HepG2 (cell line): Measurements from ENCODE around the gene HIPK3. TPM values are rescaled to one million over a fixed set of nuclear protein-coding genes. Genes with fewer than 3 reads are reported as not detected.

Source experiments
- ATAC-seq: fragments of 200-7000 bp; cut with Tn5 transposase; 3 replicates; pipeline ENCODE4 v1.9.1; 2020; ENCODE audit warnings: mild to moderate bottlenecking, moderate library complexity
- BruUV-seq: library from RNA; stranded (reverse); fragments of 400-500 nt; replicated peaks from 2 replicates; lab custom pipeline; 2021; lab: Mats Ljungman, UMichigan
- CTCF ChIA-PET: fragments of 300-600 bp; formaldehyde crosslinking; extraction: SDS; loops from one replicate; lab custom pipeline; 2021; ENCODE audit warnings: low total read pairs, inconsistent platforms, low intra/inter-chr PET ratio; lab: Yijun Ruan, JAX
- POLR2A ChIA-PET: fragments of 350-600 bp; sonication (Branson Sonifier 250); formaldehyde crosslinking; loops from one replicate; lab custom pipeline; 2020; ENCODE audit warnings: antibody characterized with exemption, inconsistent platforms; lab: Yijun Ruan, JAX
- DNase-seq: peaks from one replicate; pipeline ENCODE4 v3.0.0-alpha.2; 2015; ENCODE audit warnings: low spot score
- FAIRE-seq: peaks from 3 replicates; lab custom pipeline; 2011; peaks lifted over from hg19 to GRCh38; lab: Jason Lieb, UNC
- H2AFZ ChIP-seq: one replicate; pipeline ENCODE4 v1.6.1; 2011; ENCODE audit warnings: low read length, inconsistent platforms
- H3K27ac ChIP-seq: fragments of 300-600 bp; 3 replicates; pipeline ENCODE4 v1.8.0; 2011; ENCODE audit warnings: mixed run types, mild to moderate bottlenecking, mixed read lengths, low read length, inconsistent platforms; ENCODE audit not compliant: insufficient read depth; ENCODE audit errors: extremely low read length
- H3K27me3 ChIP-seq, 2 experiments: fragments of 200-600 bp in 1 of 2; 2 replicates in 1 of 2; 3 replicates in 1 of 2; pipeline versions ENCODE4 v1.6.0 to v1.8.0; 2011; ENCODE audit warnings: low read length in 2 of 2, mild to moderate bottlenecking in 2 of 2, moderate library complexity in 2 of 2, inconsistent platforms in 1 of 2; ENCODE audit not compliant: insufficient read depth in 2 of 2, control insufficient read depth in 1 of 2
- H3K36me3 ChIP-seq, 2 experiments: fragments of 200-600 bp in 1 of 2; replicated peaks in 1 of 2; 2 replicates in 1 of 2; 3 replicates in 1 of 2; pipeline versions ENCODE4 v1.5.1 to v1.8.0; 2011; ENCODE audit warnings: low read length in 2 of 2, inconsistent platforms in 1 of 2; ENCODE audit not compliant: insufficient read depth in 2 of 2, control insufficient read depth in 1 of 2
- H3K4me1 ChIP-seq: 2 replicates; pipeline ENCODE4 v1.5.1; 2012; ENCODE audit warnings: low read length, inconsistent platforms; ENCODE audit not compliant: insufficient read depth
- H3K4me2 ChIP-seq: 2 replicates; pipeline ENCODE4 v1.6.0; 2011; ENCODE audit warnings: low read depth, low read length, inconsistent platforms
- H3K4me3 ChIP-seq, 3 experiments: fragments of 200-600 bp in 1 of 3; sonication (generic), shearing (Covaris generic) in 1 of 3; replicated peaks in 1 of 3; 2 replicates each; pipeline ENCODE4 v1.5.1; 2011 to 2016; ENCODE audit warnings: low read length in 3 of 3, inconsistent platforms in 2 of 3, low read depth in 2 of 3, mild to moderate bottlenecking in 2 of 3, control low read depth in 1 of 3, mixed read lengths in 1 of 3; ENCODE audit not compliant: insufficient read depth in 1 of 3
- H3K79me2 ChIP-seq: one replicate; pipeline ENCODE4 v1.6.1; 2011; ENCODE audit warnings: low read length, inconsistent platforms; ENCODE audit not compliant: insufficient read depth
- H3K9ac ChIP-seq: 2 replicates; pipeline ENCODE4 v1.6.0; 2011; ENCODE audit warnings: mild to moderate bottlenecking, low read depth, low read length, inconsistent platforms; ENCODE audit not compliant: insufficient read depth
- H3K9me3 ChIP-seq: 2 replicates; pipeline ENCODE4 v1.5.1; 2012; ENCODE audit warnings: mild to moderate bottlenecking, low read length
- H4K20me1 ChIP-seq: 2 replicates; pipeline ENCODE4 v1.6.0; 2011; ENCODE audit warnings: inconsistent platforms, mild to moderate bottlenecking, low read length, moderate library complexity; ENCODE audit not compliant: insufficient read depth
- ATRX ChIP-seq: sonication (generic); formaldehyde crosslinking; IDR thresholded peaks from 2 replicates; pipeline ENCODE4 v1.4.0; 2020; ENCODE audit warnings: missing genetic modification reagents, borderline replicate concordance
- CENPT ChIP-seq: sonication (generic); formaldehyde crosslinking; IDR thresholded peaks from 2 replicates; pipeline ENCODE4 v1.8.0; 2022; ENCODE audit warnings: low read depth, mild to moderate bottlenecking, moderate library complexity, missing genetic modification reagents
- KLF6 ChIP-seq: IDR thresholded peaks from 2 replicates; pipeline ENCODE4 v1.8.0; 2016; ENCODE audit warnings: missing biosample characterization, missing genetic modification reagents
- MIER2 ChIP-seq: IDR thresholded peaks from 2 replicates; pipeline ENCODE4 v1.6.1; 2016; ENCODE audit warnings: missing biosample characterization, missing genetic modification reagents
- MLLT10 ChIP-seq: sonication (generic); formaldehyde crosslinking; IDR thresholded peaks from 2 replicates; pipeline ENCODE4 v1.4.0; 2020; ENCODE audit warnings: missing genetic modification reagents
- MTF1 ChIP-seq: sonication (generic); formaldehyde crosslinking; IDR thresholded peaks from 2 replicates; pipeline ENCODE4 v1.5.0; 2020; ENCODE audit warnings: missing genetic modification reagents
- SNAPC2 ChIP-seq: sonication (generic); formaldehyde crosslinking; IDR thresholded peaks from 2 replicates; pipeline ENCODE4 v1.8.1; 2022; ENCODE audit warnings: mild to moderate bottlenecking, missing genetic modification reagents
- ZMAT5 ChIP-seq: sonication (generic); formaldehyde crosslinking; IDR thresholded peaks from 2 replicates; pipeline ENCODE4 v1.5.0; 2020; ENCODE audit warnings: mild to moderate bottlenecking, low read depth, missing genetic modification reagents, borderline replicate concordance
- ZNF142 ChIP-seq: sonication (generic); formaldehyde crosslinking; IDR thresholded peaks from 2 replicates; pipeline ENCODE4 v1.4.0; 2020; ENCODE audit warnings: missing genetic modification reagents
- ZNF225 ChIP-seq: sonication (generic); formaldehyde crosslinking; IDR thresholded peaks from 2 replicates; pipeline ENCODE4 v1.4.0; 2020; ENCODE audit warnings: mild to moderate bottlenecking, missing genetic modification reagents
- ZNF331 ChIP-seq: sonication (generic); formaldehyde crosslinking; IDR thresholded peaks from 2 replicates; pipeline ENCODE4 v1.4.0; 2020; ENCODE audit warnings: missing genetic modification reagents
- ZNF432 ChIP-seq: sonication (generic); formaldehyde crosslinking; IDR thresholded peaks from 2 replicates; pipeline ENCODE4 v1.5.0; 2020; ENCODE audit warnings: missing genetic modification reagents, mild to moderate bottlenecking, borderline replicate concordance
- ZNF550 ChIP-seq: sonication (generic); formaldehyde crosslinking; IDR thresholded peaks from 2 replicates; pipeline ENCODE4 v1.4.0; 2020; ENCODE audit warnings: mild to moderate bottlenecking, missing genetic modification reagents, borderline replicate concordance
- ZNF577 ChIP-seq: sonication (generic); formaldehyde crosslinking; IDR thresholded peaks from 2 replicates; pipeline ENCODE4 v1.4.0; 2020; ENCODE audit warnings: mild to moderate bottlenecking, low read depth, missing genetic modification reagents, borderline replicate concordance
- in situ Hi-C: cut with HindIII; loops from 2 replicates; pipeline ENCODE4 v1.10.0; 2017; ENCODE audit warnings: low pct_unique_long_range_greater_than_20kb; ENCODE audit not compliant: extremely low pct_ligation_motif_present
- intact Hi-C: fragments of 100-400 bp; cut with micrococcal nuclease; formaldehyde crosslinking; loops from one replicate; pipeline ENCODE4 v1.10.0; 2022; ENCODE audit not compliant: unreplicated experiment
- polyA plus RNA-seq, 8 experiments: library from polyadenylated mRNA; depleted of rRNA in 3 of 8; stranded (reverse) in 7 of 8; unstranded in 1 of 8; fragments of >200 nt; fragmentation: Illumina TruSeq in 4 of 8; extraction: Trizol in 4 of 8; gene quantifications; 2 replicates each; pipeline versions ENCODE4 v1.2.1 to v1.2.3, GENCODE V29; 2011 to 2016; ENCODE audit warnings: low read depth in 4 of 8, missing spikeins in 1 of 8, mixed read lengths in 1 of 8; ENCODE audit not compliant: insufficient read depth in 1 of 8
- total RNA-seq, 5 experiments: library from RNA; depleted of rRNA; stranded (reverse); fragments of >200 nt; fragmentation: Illumina TruSeq; extraction: Trizol; gene quantifications; 2 replicates each; pipeline ENCODE4 v1.2.3, GENCODE V29; 2016; ENCODE audit warnings: low read depth in 1 of 5

The HIPK3 gene
- total and polyA plus RNA-seq, 2 of the 13 experiments (the other 11 are each of a cell fraction or from before 2014, with no cell fraction given) = 20.5 to 44.3 TPM

DNA sequence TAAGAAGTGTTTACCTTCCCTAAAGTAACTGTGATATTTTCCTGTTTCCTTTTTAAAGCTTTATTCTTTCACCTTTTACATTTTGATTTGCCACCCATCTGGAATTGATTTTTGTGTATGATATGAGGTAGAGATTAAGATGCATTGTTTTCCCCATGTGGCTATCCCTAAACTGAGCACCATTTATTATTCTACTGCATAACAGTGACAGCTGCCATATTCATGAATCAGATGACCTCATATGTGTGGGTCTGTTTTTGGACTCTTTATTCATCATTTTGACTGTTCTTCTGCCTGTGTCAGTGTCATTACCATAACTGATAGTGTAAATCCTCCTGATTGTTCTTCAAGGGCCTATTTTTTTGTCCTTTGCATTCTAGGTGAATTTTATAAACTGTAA lies 50.8 kb downstream of the HIPK3 start:
- ChIA-PET CTCF (no interaction called here), POLR2A (no interaction called here)
- H3K27me3 ChIP-seq = no peaks in the 10 kb centered on the region
- DNase-seq (no peak), ATAC-seq (no peak), FAIRE-seq (no peak)
- H3K4me2 ChIP-seq = no peak overlapping the region
- peaks cover 9% of the 10 kb centered on the region; the same call in 1 of the 2 replicates for H4K20me1 ChIP-seq
- intact Hi-C loops = no loop called here
- no peak overlapping the region for H3K27ac ChIP-seq
- in situ Hi-C loops = no loop called here
- H3K9ac ChIP-seq = no peak overlapping the region
- H3K36me3 ChIP-seq = peaks cover 0 to 4% of the 10 kb centered on the region in 2 experiments; a peak in 1 of 5 replicates
- H2AFZ ChIP-seq = no peak overlapping the region
- no peaks in the 10 kb centered on the region for H3K9me3 ChIP-seq
- peaks cover 20% of the 10 kb centered on the region for H3K79me2 ChIP-seq
- no TSS peak for BruUV-seq
- H3K4me1 ChIP-seq = no peaks in the 10 kb centered on the region
- no peak overlapping the region for H3K4me3 ChIP-seq
- no peak for TF ChIP-seq CENPT (CRISPR knock-in tag)
- no peak for TF ChIP-seq ZNF550 (CRISPR knock-in tag)
- TF ChIP-seq ZNF225 (CRISPR knock-in tag) = no peak
- no peak for TF ChIP-seq MTF1 (CRISPR knock-in tag)
- TF ChIP-seq MLLT10 (CRISPR knock-in tag) = no peak
- TF ChIP-seq MIER2 = no peak
- TF ChIP-seq KLF6 = no peak
- TF ChIP-seq ZNF331 (CRISPR knock-in tag) = no peak
- no peak for TF ChIP-seq ZNF142
- TF ChIP-seq ZMAT5 (CRISPR knock-in tag) = no peak
- no peak for TF ChIP-seq ZNF577
- no peak for TF ChIP-seq ZNF432 (CRISPR knock-in tag)
- no peak for TF ChIP-seq SNAPC2
- TF ChIP-seq ATRX (CRISPR knock-in tag) = no peak
